Spleen (tissue), 7 donors: Measurements from ENCODE around the gene RIC1.

Experiments
- POLR2A ChIP-seq, 3 donors: fragments of 450-650 bp; IDR thresholded peaks; one replicate each; pipeline ENCODE4 v1.5.1; 2017; ENCODE audit warnings: antibody characterized with exemption in 3 of 3, mild to moderate bottlenecking in 1 of 3
- POLR2AphosphoS5 ChIP-seq, 3 donors: sonication (generic); formaldehyde crosslinking; IDR thresholded peaks; one replicate each; pipeline ENCODE4 v1.5.1; 2017; ENCODE audit warnings: antibody characterized with exemption in 3 of 3
- TF ChIP-seq, protein P1 (sequence below), 11 experiments: fragments of 200-600 bp in 7 of 11; fragments of 450-650 bp in 4 of 11; sonication (generic) in 4 of 11; IDR thresholded peaks in 8 of 11; conservative IDR thresholded peaks in 3 of 11; 1 replicate in 7 of 11; 2 replicates in 4 of 11; pipeline versions ENCODE4 v1.4.0 to v1.8.0; 2016 to 2021; ENCODE audit warnings: antibody characterized with exemption in 11 of 11, inconsistent platforms in 4 of 11, mild to moderate bottlenecking in 1 of 11
- donor health status: DM: no; HTN: no; CAD: no; lungs with moderate emphysema.
- donor health status: DM: no; HTN: no; CAD: no.
- donor health status: DM: no; HTN: no; CAD: no.

DNA sequence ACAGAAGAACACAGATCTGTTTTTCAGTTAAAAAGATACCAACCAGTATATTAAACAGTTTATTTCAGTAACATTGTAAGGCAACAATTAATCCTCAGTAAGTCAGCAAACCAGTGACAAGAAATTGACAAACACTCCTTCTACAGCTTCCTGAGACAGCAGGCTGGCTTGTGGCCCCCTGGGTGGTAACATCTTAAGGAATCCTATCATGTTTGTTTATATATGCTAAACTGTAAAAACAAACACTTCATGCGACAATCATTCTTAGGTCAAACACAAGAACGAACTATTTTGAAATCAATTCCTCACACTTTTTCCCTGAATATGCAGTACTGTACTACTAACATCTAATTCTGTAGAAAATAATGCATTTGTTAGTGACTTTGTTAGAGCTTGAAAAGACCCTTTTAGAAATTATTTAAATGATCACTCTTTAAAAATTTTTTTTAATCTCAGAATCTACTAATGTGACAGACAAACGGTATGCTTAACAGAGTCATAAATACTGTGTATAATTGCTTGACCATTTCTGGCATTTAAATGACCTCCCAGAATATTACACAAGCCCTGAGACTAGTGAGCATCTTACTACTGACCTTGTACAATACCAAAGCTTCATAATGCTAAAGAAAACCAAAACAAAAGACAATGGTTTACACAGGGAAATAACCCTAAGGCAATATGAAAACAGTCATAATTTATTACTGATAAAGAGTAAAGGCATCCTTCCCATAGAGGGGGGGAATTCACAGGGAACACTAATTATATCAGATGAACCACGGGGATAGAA is 155.8 kb downstream of the RIC1 start:
- no peak for TF ChIP-seq POLR2A (IDR thresholded peaks at IDR 0.05)
- TF ChIP-seq POLR2AphosphoS5 (IDR thresholded peaks at IDR 0.05) = no peak
- TF ChIP-seq, protein P1, sequence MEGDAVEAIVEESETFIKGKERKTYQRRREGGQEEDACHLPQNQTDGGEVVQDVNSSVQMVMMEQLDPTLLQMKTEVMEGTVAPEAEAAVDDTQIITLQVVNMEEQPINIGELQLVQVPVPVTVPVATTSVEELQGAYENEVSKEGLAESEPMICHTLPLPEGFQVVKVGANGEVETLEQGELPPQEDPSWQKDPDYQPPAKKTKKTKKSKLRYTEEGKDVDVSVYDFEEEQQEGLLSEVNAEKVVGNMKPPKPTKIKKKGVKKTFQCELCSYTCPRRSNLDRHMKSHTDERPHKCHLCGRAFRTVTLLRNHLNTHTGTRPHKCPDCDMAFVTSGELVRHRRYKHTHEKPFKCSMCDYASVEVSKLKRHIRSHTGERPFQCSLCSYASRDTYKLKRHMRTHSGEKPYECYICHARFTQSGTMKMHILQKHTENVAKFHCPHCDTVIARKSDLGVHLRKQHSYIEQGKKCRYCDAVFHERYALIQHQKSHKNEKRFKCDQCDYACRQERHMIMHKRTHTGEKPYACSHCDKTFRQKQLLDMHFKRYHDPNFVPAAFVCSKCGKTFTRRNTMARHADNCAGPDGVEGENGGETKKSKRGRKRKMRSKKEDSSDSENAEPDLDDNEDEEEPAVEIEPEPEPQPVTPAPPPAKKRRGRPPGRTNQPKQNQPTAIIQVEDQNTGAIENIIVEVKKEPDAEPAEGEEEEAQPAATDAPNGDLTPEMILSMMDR (IDR thresholded peaks at IDR 0.05 in 8 of 11, conservative IDR thresholded peaks at IDR 0.05 in 3 of 11) = no peak
